GM19240 (cell line): ENCODE results near the gene RUFY3.
A peak's percentile ranks its signal among the peaks of the same experiment; 100 is the strongest.
"Not testable (repeated sequence)": the region's sequence is repeated elsewhere in the genome, so short reads cannot be mapped to it uniquely, and the experiment has no call there.

Experiments used
- DNase-seq: peaks from one replicate; pipeline ENCODE4 v3.0.0; 2011; ENCODE audit warnings: low spot score; ENCODE audit not compliant: insufficient read length

RUFY3 gene, protein sequence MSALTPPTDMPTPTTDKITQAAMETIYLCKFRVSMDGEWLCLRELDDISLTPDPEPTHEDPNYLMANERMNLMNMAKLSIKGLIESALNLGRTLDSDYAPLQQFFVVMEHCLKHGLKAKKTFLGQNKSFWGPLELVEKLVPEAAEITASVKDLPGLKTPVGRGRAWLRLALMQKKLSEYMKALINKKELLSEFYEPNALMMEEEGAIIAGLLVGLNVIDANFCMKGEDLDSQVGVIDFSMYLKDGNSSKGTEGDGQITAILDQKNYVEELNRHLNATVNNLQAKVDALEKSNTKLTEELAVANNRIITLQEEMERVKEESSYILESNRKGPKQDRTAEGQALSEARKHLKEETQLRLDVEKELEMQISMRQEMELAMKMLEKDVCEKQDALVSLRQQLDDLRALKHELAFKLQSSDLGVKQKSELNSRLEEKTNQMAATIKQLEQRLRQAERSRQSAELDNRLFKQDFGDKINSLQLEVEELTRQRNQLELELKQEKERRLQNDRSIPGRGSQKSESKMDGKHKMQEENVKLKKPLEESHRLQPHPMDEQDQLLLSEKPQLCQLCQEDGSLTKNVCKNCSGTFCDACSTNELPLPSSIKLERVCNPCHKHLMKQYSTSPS

DNA sequence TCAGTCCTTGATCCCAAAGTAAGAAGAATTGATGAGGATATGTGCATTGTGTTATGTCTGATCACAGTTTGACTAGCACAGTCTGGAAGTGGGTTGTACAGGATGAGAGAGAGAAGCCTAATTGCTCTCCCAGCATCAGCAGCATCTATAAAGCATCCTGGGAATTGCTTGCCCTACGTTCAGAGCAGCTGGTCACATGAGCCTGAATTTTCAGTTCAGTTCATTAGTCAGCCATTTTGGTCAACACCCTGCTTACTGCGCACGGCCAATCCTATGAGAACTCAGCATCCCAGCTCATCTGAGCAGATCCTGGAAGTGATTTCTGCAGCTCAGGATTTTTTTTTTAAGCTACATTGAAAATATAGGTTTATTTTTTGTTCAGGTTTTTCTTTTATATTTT is at the start of gene RUFY3:
Gene RUFY3, plus strand, starts transcription at position 218 of the 400 bp plus-strand sequence. CDS start 610 bp downstream, outside the sequence.
- no peak for DNase-seq

DNA sequence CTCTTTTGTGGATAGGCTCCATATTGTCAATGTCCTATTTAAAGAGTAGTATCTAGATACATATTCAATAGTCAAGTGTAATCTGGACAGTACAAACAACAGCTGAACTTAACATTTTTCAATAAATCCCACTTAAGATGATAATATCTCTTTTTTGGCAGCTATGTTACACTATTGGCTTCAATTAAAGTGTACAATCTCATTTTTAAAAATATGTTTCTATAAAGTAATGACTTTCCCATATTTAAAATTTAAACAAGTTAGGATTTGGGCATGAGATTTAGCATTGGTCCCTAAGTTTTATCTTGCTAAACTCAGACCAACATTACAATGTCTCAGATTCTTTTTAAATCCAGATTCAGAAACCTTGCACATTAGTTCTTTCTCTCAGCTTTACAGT is 47.6 kb upstream of the RUFY3 start:
- no peak for DNase-seq

DNA sequence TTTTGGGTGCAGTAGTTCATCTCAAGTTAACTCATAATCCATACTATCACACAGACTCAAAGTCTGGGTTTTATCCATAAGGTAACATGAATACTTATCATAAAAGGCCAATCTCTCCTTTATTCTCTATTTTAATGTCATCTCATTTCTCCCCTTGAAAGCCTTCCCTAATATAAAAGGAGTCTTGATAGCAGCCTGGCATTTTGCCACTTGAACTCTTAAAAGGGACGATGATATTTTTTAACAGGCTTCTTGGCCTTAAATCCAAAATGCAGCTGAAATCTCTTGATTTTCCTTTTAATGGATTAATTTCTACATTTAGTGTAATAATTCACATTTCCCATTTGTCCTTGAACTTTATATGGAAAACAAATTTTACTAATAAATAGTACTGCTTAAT is 47.0 kb upstream of the RUFY3 start:
- DNase-seq, result no peak

DNA sequence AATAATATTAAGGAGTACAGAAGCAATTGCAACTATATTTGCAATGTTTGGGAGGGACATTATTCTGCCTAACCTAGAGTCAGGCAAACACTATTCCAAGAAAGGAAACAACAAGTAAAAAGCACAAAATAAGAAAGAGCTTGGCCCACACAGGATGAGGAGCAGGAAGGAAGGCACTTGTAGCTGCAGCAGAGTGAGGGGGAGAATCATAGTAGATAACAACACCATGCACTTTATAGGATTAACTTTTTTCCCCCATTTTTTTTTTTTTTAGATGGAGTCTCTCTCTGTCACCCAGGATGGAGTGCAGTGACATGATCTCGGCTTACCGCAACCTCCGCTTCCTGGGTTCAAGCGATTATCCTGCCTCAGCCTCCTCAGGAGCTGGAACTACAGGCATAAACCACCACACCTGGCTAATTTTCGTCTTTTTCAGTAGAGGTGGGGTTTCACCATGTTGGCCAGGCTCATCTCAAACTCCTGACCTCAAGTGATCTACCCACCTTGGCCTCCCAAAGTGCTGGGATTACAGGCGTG is 45.1 kb upstream of the RUFY3 start:
- no peak for DNase-seq

DNA sequence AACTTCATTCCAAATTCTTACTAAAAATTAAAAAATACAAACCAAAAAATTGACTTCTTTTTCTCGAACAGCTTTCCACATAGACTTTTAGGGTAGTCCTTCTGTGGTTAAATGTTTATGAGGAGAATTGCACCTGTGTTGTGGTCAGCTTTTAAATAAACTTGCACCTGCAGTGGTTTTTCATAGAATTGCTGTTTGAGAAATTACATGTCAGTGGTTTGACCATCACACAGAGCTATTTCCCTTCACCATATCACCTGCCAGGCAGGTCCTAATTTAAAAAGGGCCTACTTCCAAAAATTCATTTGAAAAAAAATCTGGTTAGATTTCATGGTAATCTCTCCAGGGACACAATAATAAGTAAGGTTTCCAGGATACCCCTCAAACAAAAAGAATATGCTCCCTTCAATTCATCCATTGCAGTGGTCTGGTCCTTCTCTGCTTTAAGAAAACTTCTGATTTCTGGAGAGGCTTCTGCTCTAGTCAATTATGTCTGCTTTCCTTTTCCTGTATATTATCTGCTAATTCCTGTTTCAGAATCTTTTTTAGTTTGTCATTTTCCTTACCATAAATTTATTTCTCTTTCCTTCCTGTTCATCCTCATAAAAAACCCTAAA is 43.3 kb upstream of the RUFY3 start:
- no peak for DNase-seq

DNA sequence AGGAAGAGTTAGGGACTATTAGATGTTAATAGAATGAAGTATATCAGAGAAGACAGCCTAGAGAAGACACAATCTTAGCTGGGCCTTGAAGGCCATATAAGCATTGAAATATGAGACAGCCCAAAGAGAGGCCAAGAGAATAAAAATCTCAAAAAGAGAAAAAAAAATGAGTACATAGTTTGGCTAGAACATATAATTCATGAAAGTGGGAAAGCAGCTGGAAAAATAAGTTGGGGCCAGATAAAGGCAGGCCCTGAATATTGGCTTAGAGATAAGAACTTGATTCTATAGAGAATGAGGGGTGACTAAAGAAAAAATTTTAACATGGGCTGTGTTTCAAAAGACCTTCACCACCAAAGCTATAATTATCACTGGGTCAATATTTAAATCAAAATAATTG is 40.8 kb upstream of the RUFY3 start:
- no peak for DNase-seq

DNA sequence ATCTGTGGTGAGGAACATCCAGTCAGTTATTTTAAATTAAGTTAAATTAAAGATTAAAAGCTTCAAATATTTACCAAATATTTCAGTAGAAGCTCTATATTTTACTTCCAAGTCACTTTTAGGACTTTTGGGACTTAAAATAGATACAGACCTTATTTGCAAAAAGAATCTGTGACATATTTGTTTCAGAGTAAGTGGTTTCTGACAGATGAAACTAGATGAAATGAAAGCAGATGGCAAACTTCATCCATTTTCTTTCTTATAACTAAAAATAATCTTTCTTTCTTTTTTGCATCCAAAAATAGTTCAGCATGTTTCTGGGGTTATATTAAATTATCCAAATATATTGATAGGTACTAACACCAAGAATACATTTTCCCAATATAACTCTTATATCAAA is 40.1 kb upstream of the RUFY3 start:
- DNase-seq, result no peak

DNA sequence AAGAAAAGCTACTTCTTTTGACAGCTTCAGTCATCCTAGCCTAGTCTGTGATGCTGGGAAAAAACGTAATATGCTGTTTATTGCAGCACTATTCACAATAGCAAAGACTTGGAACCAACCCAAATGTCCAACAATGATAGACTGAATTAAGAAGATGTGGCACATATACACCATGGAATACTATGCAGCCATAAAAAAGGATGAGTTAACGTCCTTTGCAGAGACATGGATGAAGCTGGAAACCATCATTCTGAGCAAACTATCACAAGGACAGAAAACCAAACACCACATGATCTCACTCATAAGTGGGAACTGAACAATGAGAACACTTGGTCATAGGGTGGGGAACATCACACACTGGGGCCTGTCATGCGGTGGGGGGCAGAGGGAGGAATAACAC is 39.6 kb upstream of the RUFY3 start:
- not testable (repeated sequence) for DNase-seq

DNA sequence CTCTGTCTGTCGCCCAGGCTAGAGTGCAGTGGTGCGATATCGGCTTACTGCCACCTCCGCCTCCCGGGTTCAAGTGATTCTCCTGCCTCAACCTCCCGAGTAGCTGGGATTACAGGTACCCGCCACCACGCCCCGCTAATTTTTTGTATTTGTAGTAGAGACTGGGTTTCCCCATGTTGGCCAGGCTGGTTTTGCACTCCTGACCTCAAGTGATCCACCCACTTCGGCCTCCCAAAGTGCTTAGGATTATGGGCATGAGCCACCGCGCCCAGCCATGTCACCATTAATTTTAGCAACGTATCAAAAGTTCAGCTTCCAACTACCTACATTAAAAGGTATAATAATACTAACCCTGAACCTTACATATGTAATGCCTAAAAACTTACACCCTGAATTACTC is 34.4 kb upstream of the RUFY3 start:
- DNase-seq, result no peak

DNA sequence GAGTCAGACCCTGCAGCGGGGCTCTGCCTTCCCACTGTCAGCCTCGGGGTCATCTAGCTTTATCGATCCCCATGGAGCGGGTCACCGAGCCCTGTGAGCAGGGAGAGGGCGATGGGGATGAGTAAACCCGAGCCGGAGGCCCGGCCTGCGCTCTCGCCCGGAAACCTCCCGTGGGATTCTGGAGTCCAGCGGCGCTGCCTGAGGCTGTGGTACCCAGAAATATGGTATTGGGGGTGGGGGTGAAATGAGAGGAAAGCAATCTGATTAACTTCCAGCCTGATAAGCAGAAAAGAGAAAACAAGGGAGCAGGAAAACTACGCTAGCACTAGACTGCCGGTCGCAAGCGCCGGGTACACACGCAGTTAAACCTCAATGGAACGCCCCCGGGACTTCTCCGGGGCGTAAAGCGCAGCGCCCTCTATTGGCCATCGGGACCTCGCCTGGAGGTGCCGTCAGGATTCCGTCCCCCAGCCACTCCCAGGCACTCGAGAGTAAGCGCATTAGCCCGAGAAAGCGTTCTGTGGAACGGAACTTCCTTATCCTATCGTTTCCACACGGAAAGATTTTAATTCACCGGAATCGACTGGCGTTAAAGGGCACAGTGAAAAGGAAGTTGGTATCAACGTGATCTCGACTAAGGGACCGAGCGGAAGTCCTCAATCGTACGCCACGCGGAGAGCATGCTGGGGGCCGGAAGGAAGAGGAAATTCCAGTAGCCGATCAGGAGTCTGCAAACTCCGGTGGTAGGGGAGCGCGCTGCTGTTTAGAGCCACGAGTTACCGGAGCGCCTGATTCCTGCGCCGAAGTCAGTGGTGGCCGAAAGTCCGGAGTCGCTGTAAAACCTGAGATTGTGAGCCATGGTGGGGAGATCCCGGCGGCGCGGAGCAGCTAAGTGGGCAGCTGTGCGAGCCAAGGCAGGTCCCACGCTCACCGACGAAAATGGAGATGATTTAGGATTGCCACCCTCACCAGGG is 33.7 kb upstream of the RUFY3 start, which contains the start of gene UTP3:
Gene UTP3, plus strand, starts transcription at position 712 of the 974 bp plus-strand sequence. Its CDS starts 146 bp downstream, at position 858.
- DNase-seq, result peak; percentile 57

DNA sequence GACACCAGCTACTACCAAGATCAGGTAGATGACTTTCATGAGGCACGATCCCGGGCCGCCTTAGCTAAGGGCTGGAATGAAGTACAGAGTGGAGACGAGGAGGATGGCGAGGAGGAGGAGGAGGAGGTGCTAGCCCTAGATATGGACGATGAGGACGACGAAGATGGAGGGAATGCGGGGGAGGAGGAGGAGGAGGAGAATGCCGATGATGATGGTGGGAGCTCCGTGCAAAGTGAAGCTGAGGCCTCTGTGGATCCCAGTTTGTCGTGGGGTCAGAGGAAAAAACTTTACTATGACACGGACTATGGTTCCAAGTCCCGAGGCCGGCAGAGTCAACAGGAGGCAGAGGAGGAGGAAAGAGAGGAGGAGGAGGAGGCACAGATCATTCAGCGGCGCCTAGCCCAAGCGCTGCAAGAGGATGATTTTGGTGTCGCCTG is 33.0 kb upstream of the RUFY3 start:
- no peak for DNase-seq

DNA sequence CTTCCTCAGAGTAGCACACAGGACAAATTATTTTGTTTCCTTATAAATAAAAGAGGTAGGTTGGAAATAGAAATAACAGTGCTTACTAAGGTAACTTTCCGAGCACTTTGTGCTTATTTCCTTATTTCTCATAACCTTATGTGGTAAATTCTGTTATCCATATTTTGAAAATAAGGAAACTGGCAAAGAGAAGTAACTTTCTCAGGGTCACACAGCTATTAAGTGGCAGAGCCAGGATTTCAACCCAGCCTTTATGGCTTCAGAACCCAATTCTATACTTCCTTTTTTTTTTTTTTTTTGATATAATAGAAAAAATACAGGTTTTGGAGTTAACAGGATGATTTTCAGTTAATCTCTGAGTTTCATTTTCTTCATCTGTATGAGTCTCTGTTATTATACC is 30.1 kb upstream of the RUFY3 start:
- DNase-seq, result no peak

DNA sequence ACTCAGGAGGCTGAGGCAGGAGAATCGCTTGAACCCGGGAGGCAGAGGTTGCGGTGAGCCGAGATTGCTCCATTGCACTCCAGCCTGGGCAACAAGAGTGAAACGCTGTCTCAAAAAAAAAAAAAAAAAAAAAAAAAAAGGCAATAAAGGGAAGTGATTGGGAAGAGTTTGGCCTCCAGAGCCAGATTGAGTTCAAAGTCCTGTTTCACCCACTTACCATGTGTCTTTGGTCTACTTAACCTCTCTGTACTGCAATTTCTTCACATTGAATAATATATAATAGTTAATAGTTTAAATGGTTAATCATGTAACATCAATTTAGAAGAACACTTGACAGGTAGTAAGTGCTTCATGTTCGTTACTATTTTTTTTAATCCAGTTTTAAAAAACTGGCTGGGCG is 27.1 kb upstream of the RUFY3 start:
- not testable (repeated sequence) for DNase-seq

DNA sequence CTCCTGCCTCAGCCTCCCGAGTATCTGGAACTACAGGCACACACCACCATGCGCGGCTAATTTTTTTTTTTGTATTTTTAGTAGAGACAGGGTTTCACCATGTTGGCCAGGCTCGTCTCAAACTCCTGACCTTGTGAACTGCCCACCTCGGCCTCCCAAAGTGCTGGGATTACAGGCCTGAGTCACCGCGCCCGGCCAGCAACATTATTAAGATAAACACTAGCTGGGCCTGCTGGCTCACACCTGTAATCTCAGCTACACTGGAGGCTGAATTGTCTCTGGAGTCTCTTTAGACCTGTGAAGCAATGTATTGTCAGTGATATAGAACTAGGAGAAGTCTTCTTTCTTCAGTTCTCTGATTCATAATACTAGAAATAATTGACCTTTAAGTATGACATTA is 23.3 kb upstream of the RUFY3 start:
- not testable (repeated sequence) for DNase-seq

DNA sequence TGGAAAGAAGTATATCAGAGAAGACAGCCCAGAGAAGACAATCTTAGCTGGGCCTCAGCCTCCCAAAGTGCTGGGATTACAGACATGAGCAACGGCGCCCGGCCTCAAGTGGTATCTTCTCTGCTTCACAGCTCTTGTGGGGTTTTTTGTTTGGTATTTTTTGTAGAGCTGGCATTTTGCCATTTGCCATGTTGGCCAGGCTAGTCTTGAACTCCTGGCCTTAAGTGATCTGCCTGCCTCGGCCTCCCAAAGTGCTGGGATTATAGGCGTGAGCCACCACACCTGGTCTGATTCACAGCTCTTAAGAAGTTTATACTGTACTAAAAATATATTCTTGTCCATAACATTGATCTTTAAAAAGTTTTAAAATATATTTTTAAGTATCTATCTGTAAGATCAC is 21.1 kb upstream of the RUFY3 start:
- no peak for DNase-seq

DNA sequence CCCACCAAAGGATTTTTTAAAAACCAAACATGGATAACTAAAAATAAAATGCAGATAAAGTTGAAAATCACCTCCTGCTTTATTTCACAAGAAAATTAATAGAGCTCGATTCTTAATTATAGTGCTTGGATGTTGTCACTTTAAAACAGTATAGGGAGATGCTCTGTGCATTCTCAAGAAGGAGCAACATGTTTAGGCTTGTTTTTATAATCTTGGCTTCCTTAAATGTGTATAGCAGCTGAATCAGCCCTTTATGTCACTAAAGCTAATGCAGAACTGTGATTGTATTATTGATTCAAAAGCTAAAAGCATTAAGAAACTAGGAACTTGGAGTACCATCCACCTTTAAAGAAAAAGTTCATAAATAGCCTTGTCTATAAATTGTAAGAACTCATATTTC is 20.5 kb upstream of the RUFY3 start:
- DNase-seq, result no peak

DNA sequence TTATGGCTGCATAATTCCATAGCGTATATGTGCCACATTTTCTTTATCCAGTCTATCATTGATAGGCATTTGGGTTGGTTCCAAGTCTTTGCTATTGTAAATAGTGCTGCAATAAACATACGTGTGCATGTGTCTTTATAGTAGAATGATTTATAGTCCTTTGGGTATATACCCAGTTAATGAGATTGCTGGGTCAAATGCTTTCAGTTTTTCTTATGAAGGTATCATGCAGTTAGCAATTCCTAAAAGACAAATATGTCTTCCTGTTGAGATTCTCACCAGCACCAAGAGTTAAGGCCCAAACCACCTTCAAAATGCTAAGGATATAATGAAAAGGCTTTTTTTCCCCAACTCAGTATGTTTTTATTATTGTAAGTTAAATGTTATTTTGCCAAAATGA is 19.2 kb upstream of the RUFY3 start:
- not testable (repeated sequence) for DNase-seq

DNA sequence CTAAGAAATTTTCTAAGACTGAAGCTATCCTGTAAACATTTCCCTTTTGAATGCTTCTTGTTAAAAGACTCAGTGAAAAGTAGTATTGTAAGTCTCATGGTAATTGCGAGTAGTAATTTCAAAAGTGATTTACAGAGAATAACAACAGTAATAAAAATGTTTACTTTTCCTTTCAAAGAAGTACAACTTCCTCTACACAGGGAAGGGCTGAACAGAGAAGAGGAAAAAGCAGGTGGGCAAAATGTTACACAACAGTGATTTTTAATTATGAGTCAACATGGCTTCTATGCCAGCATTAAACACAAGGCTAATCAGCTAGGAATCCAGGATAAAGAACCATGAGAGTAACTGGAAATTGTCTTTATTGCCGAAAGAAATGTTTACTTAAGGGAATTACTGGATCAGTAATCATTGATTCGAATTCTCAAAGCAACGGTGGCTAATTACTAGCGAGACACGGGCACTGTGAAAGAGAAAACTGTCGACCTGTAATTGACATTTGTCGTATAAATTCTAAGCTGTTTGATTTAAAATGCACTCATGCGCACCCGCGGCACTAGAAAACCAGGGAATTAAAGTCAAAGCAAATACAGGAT is 18.0 kb upstream of the RUFY3 start:
- DNase-seq, result no peak

DNA sequence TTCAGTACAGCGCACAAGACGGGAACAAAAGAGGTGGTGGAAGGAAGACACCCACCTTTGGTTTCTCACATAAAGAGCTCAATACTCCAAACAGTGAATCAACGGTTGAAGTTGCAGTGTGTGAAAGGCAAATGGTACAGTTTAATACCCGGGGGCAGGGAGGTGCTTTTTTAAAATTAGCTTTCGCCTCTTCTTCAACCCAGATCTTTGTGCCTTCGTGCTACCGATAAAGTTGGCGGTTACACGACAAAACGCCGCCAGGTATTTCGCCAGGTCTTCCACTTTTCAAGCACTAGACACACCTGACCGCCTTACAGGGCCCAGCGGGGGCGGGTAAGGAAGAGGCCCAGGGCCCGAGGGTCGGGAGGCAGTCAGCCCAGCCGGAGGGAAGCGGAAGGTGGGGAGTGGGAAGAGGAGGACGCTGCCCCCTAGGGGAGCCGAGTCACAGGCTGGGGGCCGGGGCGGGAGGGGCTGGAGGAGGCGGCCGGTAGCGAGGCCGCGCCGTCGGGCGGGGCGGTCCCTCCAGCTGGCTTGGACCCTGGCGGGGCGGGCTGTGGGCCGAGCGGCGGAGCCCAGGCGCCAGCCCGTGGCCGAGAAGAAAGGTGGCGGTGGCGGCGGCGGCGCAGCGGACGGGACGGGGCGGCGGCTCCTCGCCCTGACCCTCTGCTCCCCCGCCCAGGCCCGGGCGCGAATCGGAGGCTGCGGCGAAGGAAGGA is 17.4 kb upstream of the RUFY3 start:
- DNase-seq, result peak; percentile 47

DNA sequence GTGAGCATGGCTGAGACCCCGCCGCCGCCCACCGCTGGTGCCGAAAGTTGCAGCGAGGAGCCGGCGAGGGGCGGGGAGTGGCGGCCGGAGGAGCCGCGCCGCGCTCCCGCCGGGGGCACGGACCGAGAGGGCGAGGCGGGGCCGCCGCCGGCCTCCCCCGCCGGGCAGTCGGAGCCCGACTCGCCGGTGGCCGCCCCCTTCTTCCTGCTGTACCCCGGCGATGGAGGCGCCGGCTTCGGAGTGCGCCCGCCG is 16.9 kb upstream of the RUFY3 start:
- DNase-seq, result no peak
